Measurements from ENCODE around the gene JMJD7.
A peak's percentile ranks its signal among the peaks of the same experiment; 100 is the strongest.

JMJD7 gene

GRCh38 chr15:41827880-41828806, at the start of gene JMJD7:
Gene JMJD7 (plus strand): TSS chr15:41828092. CDS start chr15:41828125, 33 bp downstream.
- peak; percentile 93 for DNase-seq

GRCh38 chr15:41778521-41778920, 49.4 kb upstream of the JMJD7 start:
- DNase-seq, result no peak

- no peak for DNase-seq
These were observed 48.2 kb upstream of the JMJD7 start for GRCh38 chr15:41779662-41780157.

GRCh38 chr15:41780266-41780665, 47.6 kb upstream of the JMJD7 start:
- DNase-seq, result no peak

- DNase-seq, result no peak
These were observed 47.2 kb upstream of the JMJD7 start for GRCh38 chr15:41780727-41781126.

GRCh38 chr15:41782371-41783282, 45.3 kb upstream of the JMJD7 start:
- no peak for DNase-seq

- DNase-seq, result no peak
These were observed 44.6 kb upstream of the JMJD7 start for GRCh38 chr15:41783296-41783695.

- no peak for DNase-seq
These were observed 39.6 kb upstream of the JMJD7 start for GRCh38 chr15:41788262-41788661.

GRCh38 chr15:41789236-41789635, 38.7 kb upstream of the JMJD7 start:
- no peak for DNase-seq

- DNase-seq, result no peak
These were observed 38.2 kb upstream of the JMJD7 start for GRCh38 chr15:41789662-41790061.

GRCh38 chr15:41790169-41790568, 37.7 kb upstream of the JMJD7 start:
- DNase-seq, result no peak

- no peak for DNase-seq
These were observed 36.9 kb upstream of the JMJD7 start for GRCh38 chr15:41790756-41791546.

- no peak for DNase-seq
These were observed 36.4 kb upstream of the JMJD7 start for GRCh38 chr15:41791547-41791937.

GRCh38 chr15:41792000-41792637, 35.8 kb upstream of the JMJD7 start:
- no peak for DNase-seq

- no peak for DNase-seq
These were observed 33.8 kb upstream of the JMJD7 start for GRCh38 chr15:41794081-41794480.

- no peak for DNase-seq
These were observed 31.7 kb upstream of the JMJD7 start for GRCh38 chr15:41795996-41796856.

GRCh38 chr15:41797201-41797944, 30.5 kb upstream of the JMJD7 start:
- no peak for DNase-seq

GRCh38 chr15:41798607-41799487, 29.0 kb upstream of the JMJD7 start:
- no peak for DNase-seq

- no peak for DNase-seq
These were observed 28.4 kb upstream of the JMJD7 start for GRCh38 chr15:41799488-41799805.

All from CD4-positive, alpha-beta T cell treated with Interleukin-12 subunit alpha and Interleukin-12 subunit beta, for 1 hour (primary cell).